ENCODE data around the gene TWIST2. TPM values are rescaled to one million over a fixed set of nuclear protein-coding genes. Genes with fewer than 3 reads are reported as not detected.

Gene TWIST2
- total and polyA plus RNA-seq, 2 donors from 2014 or later, result 0.56 to 1.4 TPM

DNA sequence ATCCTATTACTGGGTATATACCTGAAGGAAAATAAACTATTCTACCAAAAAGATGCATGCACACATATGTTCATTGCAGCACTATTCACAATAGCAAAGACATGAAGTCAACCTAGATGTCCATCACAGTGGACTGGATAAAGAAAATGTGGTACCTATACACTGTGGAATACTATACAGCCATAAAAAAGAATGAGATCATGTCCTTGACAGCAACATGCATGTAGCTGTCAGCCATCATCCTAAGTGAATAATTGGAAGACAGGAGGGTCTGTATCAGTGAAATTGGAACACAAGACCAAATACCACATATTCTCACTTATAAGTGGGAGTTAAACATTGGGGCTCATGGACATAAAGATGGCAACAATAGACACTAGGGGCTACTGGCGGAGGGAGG, 27.7 kb upstream of the TWIST2 start:
- TF ChIP-seq, protein P1, sequence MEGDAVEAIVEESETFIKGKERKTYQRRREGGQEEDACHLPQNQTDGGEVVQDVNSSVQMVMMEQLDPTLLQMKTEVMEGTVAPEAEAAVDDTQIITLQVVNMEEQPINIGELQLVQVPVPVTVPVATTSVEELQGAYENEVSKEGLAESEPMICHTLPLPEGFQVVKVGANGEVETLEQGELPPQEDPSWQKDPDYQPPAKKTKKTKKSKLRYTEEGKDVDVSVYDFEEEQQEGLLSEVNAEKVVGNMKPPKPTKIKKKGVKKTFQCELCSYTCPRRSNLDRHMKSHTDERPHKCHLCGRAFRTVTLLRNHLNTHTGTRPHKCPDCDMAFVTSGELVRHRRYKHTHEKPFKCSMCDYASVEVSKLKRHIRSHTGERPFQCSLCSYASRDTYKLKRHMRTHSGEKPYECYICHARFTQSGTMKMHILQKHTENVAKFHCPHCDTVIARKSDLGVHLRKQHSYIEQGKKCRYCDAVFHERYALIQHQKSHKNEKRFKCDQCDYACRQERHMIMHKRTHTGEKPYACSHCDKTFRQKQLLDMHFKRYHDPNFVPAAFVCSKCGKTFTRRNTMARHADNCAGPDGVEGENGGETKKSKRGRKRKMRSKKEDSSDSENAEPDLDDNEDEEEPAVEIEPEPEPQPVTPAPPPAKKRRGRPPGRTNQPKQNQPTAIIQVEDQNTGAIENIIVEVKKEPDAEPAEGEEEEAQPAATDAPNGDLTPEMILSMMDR (IDR thresholded peaks at IDR 0.05; ENCODE audit: borderline replicate concordance, extremely low read depth, insufficient read depth), result no peak
- Histone ChIP-seq H3K27ac (ENCODE audit: low read depth in 2 of 2, low read length in 2 of 2) (no peak overlapping the region), H3K9me3 (ENCODE audit: control insufficient read depth in 2 of 3, insufficient read depth in 1 of 3, low read length in 3 of 3) (peaks cover 0 to 13% (median 3%) of the 10 kb centered on the region in 3 donors), H3K4me1 (ENCODE audit: control insufficient read depth in 2 of 3, insufficient read depth in 2 of 3, low read depth in 1 of 3, low read length in 3 of 3) (no peaks in the 10 kb centered on the region), H3K4me3 (ENCODE audit: low read length in 3 of 3) (no peak overlapping the region), H3K36me3 (ENCODE audit: control insufficient read depth in 2 of 3, insufficient read depth in 3 of 3, low read length in 3 of 3) (no peaks in the 10 kb centered on the region), H3K27me3 (ENCODE audit: control insufficient read depth, insufficient read depth, low read length) (no peaks in the 10 kb centered on the region), H3K9ac (ENCODE audit: low read length in 3 of 3) (no peak overlapping the region)
- FAIRE-seq (no peak), DNase-seq (no peak)
- intact Hi-C loops (cut with DNase I), result no loop called here

DNA sequence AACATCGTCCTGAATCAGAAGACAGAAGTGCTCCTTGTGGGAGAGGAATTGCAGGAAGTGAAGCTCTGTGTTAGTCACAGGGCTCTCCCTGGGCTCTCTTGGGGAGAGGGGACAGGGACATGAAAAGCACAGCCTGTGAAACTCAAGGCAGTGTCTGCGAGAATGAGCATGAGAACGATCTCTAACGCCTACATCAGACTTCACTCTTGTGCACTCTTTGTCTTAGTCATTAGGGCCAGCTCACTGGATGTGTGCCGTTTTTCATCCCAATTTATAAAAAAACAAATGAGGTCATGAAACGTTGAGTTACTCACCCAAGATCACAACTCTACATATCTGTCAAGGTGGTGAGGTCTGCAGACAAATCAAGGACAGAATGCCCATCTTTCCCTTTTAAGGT, 27.0 kb upstream of the TWIST2 start:
- H3K27ac ChIP-seq (ENCODE audit: low read depth in 2 of 2, low read length in 2 of 2), result no peak overlapping the region
- H3K36me3 ChIP-seq (ENCODE audit: control insufficient read depth in 2 of 3, insufficient read depth in 3 of 3, low read length in 3 of 3), result no peaks in the 10 kb centered on the region
- peak in 2 of 5 donors; percentile 15 to 22 for DNase-seq
- FAIRE-seq, result no peak
- no peak overlapping the region for H3K9ac ChIP-seq (ENCODE audit: low read length in 3 of 3)
- H3K4me3 ChIP-seq (ENCODE audit: low read length in 3 of 3), result no peak overlapping the region
- H3K4me1 ChIP-seq (ENCODE audit: control insufficient read depth in 2 of 3, insufficient read depth in 2 of 3, low read depth in 1 of 3, low read length in 3 of 3), result no peaks in the 10 kb centered on the region
- intact Hi-C loops (cut with DNase I), result no loop called here
- H3K9me3 ChIP-seq (ENCODE audit: control insufficient read depth in 2 of 3, insufficient read depth in 1 of 3, low read length in 3 of 3), result peaks cover 0 to 13% (median 3%) of the 10 kb centered on the region in 3 donors
- TF ChIP-seq, protein P1 (IDR thresholded peaks at IDR 0.05; ENCODE audit: borderline replicate concordance, extremely low read depth, insufficient read depth), result no peak
- H3K27me3 ChIP-seq (ENCODE audit: control insufficient read depth, insufficient read depth, low read length), result no peaks in the 10 kb centered on the region

DNA sequence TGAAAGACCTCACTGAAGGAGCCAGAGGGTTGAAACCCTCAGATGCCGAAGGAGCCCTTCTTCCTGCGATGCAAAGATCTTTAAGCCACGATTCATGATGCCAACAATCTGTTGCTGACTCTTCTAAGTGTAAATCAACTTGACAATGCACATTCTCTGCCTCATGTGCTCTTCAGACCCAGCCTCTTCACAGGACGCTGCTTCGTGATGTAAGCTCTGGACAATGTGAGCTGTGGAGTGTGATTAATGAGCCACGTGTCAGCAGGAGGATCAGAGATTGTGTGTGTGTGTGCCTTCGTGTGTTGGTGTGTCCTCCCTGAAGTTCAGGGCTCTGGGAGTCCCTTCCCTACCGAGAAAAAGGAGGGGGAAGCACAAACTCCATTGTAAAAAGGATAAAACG, 26.5 kb upstream of the TWIST2 start:
- TF ChIP-seq, protein P1 (IDR thresholded peaks at IDR 0.05; ENCODE audit: borderline replicate concordance, extremely low read depth, insufficient read depth), result no peak
- H3K9ac ChIP-seq (ENCODE audit: low read length in 3 of 3), result no peak overlapping the region
- H3K36me3 ChIP-seq (ENCODE audit: control insufficient read depth in 2 of 3, insufficient read depth in 3 of 3, low read length in 3 of 3), result no peaks in the 10 kb centered on the region
- peaks cover 0 to 13% (median 3%) of the 10 kb centered on the region in 3 donors for H3K9me3 ChIP-seq (ENCODE audit: control insufficient read depth in 2 of 3, insufficient read depth in 1 of 3, low read length in 3 of 3)
- H3K4me3 ChIP-seq (ENCODE audit: low read length in 3 of 3), result no peak overlapping the region
- DNase-seq (peak in 3 of 5 donors; percentile 52 to 82 (median 76)), FAIRE-seq (no peak)
- H3K27me3 ChIP-seq (ENCODE audit: control insufficient read depth, insufficient read depth, low read length), result no peaks in the 10 kb centered on the region
- no peaks in the 10 kb centered on the region for H3K4me1 ChIP-seq (ENCODE audit: control insufficient read depth in 2 of 3, insufficient read depth in 2 of 3, low read depth in 1 of 3, low read length in 3 of 3)
- intact Hi-C loops (cut with DNase I), result no loop called here
- no peak overlapping the region for H3K27ac ChIP-seq (ENCODE audit: low read depth in 2 of 2, low read length in 2 of 2)
